Panc1 (cell line): ENCODE results near the gene CTDP1. TPM values are rescaled to one million over a fixed set of nuclear protein-coding genes. Genes with fewer than 3 reads are reported as not detected.

ENCODE experiments used
- ATAC-seq: fragments of 200-7000 bp; cut with Tn5 transposase; 2 replicates; pipeline ENCODE4 v1.9.1; 2020; ENCODE audit warnings: mild to moderate bottlenecking, moderate library complexity
- BruUV-seq: library from RNA; stranded (reverse); fragments of 400-500 nt; replicated peaks from 2 replicates; lab custom pipeline; 2021; lab: Mats Ljungman, UMichigan
- CTCF ChIA-PET: fragments of 300-600 bp; sonication (Branson Sonifier 250); formaldehyde crosslinking; loops from one replicate; lab custom pipeline; 2022; ENCODE audit warnings: antibody characterized with exemption; lab: Charles Lee
- POLR2A ChIA-PET: fragments of 300-600 bp; sonication (Branson Sonifier 250); formaldehyde crosslinking; loops from one replicate; lab custom pipeline; 2022; ENCODE audit warnings: antibody characterized with exemption; lab: Charles Lee
- DNase-seq: peaks from one replicate; pipeline ENCODE4 v3.0.0-alpha.2; 2010; ENCODE audit warnings: low read depth, low spot score
- H3K27ac ChIP-seq: 2 replicates; pipeline ENCODE4 v1.5.1; 2011; ENCODE audit warnings: mild to moderate bottlenecking, low read length, inconsistent platforms
- H3K27me3 ChIP-seq: fragments of 200-500 bp; sonication (Bioruptor generic); 2 replicates; pipeline ENCODE4 v1.6.0; 2014; ENCODE audit warnings: low read length, inconsistent platforms; ENCODE audit not compliant: control insufficient read depth, insufficient read depth
- H3K36me3 ChIP-seq: fragments of 200-500 bp; sonication (Bioruptor generic); 2 replicates; pipeline ENCODE4 v1.5.1; 2014; ENCODE audit warnings: inconsistent platforms, mild to moderate bottlenecking, low read length, moderate library complexity; ENCODE audit not compliant: control insufficient read depth, insufficient read depth
- H3K4me1 ChIP-seq: 2 replicates; pipeline ENCODE4 v1.5.1; 2011; ENCODE audit warnings: inconsistent platforms, mild to moderate bottlenecking, low read length, moderate library complexity; ENCODE audit not compliant: control insufficient read depth, insufficient read depth
- H3K4me3 ChIP-seq, 2 experiments: 2 replicates each; pipeline ENCODE4 v1.5.1; 2011 to 2012; ENCODE audit warnings: low read depth in 2 of 2, low read length in 2 of 2, mild to moderate bottlenecking in 2 of 2, inconsistent platforms in 1 of 2, moderate library complexity in 1 of 2
- H3K9me3 ChIP-seq: fragments of 200-500 bp; sonication (Bioruptor generic); 2 replicates; pipeline ENCODE4 v1.5.1; 2014; ENCODE audit warnings: low read depth, mild to moderate bottlenecking, inconsistent platforms, low read length, moderate library complexity; ENCODE audit not compliant: control insufficient read depth, insufficient read depth
- POLR2AphosphoS5 ChIP-seq: IDR thresholded peaks from 2 replicates; pipeline ENCODE4 v1.6.1; 2012; ENCODE audit warnings: mild to moderate bottlenecking, low read depth, low read length, moderate library complexity
- SIN3A ChIP-seq: IDR thresholded peaks from 2 replicates; pipeline ENCODE4 v1.6.1; 2012; ENCODE audit warnings: low read depth, mild to moderate bottlenecking, low read length, moderate library complexity, borderline replicate concordance; ENCODE audit not compliant: insufficient read depth
- TCF7L2 ChIP-seq: IDR thresholded peaks from 2 replicates; pipeline ENCODE4 v1.6.1; 2011; ENCODE audit warnings: mild to moderate bottlenecking, low read depth, low read length, inconsistent platforms
- in situ Hi-C: cut with HindIII; loops from 2 replicates; pipeline ENCODE4 v1.10.0; 2016; ENCODE audit warnings: low sequenced_read_pairs, low pct_unique_long_range_greater_than_20kb
- intact Hi-C: fragments of 100-400 bp; cut with micrococcal nuclease; formaldehyde crosslinking; loops from one replicate; pipeline ENCODE4 v1.10.0; 2022; ENCODE audit not compliant: unreplicated experiment
- total RNA-seq: library from RNA; stranded (reverse); gene quantifications from one replicate; pipeline ENCODE4 v1.2.1, GENCODE V29; 2021; ENCODE audit not compliant: unreplicated experiment
- TF ChIP-seq, protein P1 (sequence below), 2 experiments: IDR thresholded peaks; 2 replicates each; pipeline ENCODE4 v1.6.1; 2011 to 2012; ENCODE audit warnings: low read depth in 2 of 2, control low read depth in 1 of 2, low read length in 1 of 2, mild to moderate bottlenecking in 1 of 2, moderate library complexity in 1 of 2; ENCODE audit not compliant: insufficient read depth in 1 of 2
- TF ChIP-seq, protein P2 (sequence below): fragments of 450-650 bp; IDR thresholded peaks from 2 replicates; pipeline ENCODE4 v1.5.1; 2017; ENCODE audit warnings: mild to moderate bottlenecking

CTDP1 gene
- total RNA-seq, 1 experiment from 2014 or later, result 52.8 TPM

DNA sequence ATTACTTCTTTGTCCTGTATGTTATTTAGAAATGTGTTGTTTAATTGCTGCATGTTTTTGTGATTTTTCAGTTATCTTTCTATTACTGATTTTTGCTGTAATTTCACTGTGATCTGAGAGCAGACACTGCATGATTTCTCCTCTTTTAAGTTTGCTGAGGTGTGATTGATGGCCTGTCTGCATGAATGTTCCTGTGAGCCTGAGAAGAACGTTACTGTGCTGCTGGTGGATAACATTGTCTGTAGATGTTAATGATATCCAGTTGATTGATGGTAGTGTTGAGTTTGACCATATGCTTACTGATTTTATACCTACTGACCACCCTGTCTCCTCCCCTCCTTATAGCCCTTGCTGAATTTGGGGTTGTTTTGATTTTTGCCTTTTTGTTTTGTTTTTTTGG lies 80.7 kb downstream of the CTDP1 start:
- intact Hi-C loops, result no loop called here
- no peak overlapping the region for H3K4me3 ChIP-seq
- in situ Hi-C loops, result no loop called here
- no peaks in the 10 kb centered on the region for H3K27me3 ChIP-seq
- TF ChIP-seq SIN3A (no peak), POLR2AphosphoS5 (no peak), TCF7L2 (no peak)
- TF ChIP-seq, protein P1, sequence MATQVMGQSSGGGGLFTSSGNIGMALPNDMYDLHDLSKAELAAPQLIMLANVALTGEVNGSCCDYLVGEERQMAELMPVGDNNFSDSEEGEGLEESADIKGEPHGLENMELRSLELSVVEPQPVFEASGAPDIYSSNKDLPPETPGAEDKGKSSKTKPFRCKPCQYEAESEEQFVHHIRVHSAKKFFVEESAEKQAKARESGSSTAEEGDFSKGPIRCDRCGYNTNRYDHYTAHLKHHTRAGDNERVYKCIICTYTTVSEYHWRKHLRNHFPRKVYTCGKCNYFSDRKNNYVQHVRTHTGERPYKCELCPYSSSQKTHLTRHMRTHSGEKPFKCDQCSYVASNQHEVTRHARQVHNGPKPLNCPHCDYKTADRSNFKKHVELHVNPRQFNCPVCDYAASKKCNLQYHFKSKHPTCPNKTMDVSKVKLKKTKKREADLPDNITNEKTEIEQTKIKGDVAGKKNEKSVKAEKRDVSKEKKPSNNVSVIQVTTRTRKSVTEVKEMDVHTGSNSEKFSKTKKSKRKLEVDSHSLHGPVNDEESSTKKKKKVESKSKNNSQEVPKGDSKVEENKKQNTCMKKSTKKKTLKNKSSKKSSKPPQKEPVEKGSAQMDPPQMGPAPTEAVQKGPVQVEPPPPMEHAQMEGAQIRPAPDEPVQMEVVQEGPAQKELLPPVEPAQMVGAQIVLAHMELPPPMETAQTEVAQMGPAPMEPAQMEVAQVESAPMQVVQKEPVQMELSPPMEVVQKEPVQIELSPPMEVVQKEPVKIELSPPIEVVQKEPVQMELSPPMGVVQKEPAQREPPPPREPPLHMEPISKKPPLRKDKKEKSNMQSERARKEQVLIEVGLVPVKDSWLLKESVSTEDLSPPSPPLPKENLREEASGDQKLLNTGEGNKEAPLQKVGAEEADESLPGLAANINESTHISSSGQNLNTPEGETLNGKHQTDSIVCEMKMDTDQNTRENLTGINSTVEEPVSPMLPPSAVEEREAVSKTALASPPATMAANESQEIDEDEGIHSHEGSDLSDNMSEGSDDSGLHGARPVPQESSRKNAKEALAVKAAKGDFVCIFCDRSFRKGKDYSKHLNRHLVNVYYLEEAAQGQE (IDR thresholded peaks at IDR 0.05; ENCODE audit: insufficient read depth in 1 of 2, low read depth in 2 of 2, low read length in 1 of 2), result no peak
- TF ChIP-seq, protein P2, sequence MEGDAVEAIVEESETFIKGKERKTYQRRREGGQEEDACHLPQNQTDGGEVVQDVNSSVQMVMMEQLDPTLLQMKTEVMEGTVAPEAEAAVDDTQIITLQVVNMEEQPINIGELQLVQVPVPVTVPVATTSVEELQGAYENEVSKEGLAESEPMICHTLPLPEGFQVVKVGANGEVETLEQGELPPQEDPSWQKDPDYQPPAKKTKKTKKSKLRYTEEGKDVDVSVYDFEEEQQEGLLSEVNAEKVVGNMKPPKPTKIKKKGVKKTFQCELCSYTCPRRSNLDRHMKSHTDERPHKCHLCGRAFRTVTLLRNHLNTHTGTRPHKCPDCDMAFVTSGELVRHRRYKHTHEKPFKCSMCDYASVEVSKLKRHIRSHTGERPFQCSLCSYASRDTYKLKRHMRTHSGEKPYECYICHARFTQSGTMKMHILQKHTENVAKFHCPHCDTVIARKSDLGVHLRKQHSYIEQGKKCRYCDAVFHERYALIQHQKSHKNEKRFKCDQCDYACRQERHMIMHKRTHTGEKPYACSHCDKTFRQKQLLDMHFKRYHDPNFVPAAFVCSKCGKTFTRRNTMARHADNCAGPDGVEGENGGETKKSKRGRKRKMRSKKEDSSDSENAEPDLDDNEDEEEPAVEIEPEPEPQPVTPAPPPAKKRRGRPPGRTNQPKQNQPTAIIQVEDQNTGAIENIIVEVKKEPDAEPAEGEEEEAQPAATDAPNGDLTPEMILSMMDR, result no peak
- H3K36me3 ChIP-seq, result no peaks in the 10 kb centered on the region
- ChIA-PET CTCF (no interaction called here), POLR2A (no interaction called here)
- ATAC-seq (no peak), DNase-seq (no peak)
- no peaks in the 10 kb centered on the region for H3K9me3 ChIP-seq
- H3K4me1 ChIP-seq, result no peaks in the 10 kb centered on the region
- H3K27ac ChIP-seq, result no peak overlapping the region
- no TSS peak for BruUV-seq

DNA sequence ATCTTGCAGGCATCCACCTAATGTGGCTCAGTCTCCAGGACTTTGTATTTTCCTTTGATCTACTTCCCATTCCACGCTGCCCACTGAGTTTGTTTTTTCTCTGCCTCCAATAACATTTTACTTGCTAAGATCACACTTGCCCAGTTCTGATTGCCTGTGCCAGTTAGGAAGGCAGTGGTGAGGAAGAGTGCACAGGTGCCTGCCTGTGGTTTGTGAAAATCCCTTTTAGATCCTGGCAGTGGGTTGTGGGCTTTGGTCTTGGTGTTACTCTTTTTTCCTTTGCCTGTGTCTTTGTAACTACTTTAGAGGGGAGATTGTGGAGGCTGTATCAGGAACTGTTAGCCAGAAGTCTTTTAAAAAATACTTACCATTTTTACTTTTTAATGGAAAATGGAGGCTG lies 81.3 kb downstream of the CTDP1 start:
- TF ChIP-seq POLR2AphosphoS5, result no peak
- no peak for TF ChIP-seq TCF7L2
- no peak for TF ChIP-seq SIN3A
- TF ChIP-seq, protein P2, result no peak
- TF ChIP-seq, protein P1 (IDR thresholded peaks at IDR 0.05; ENCODE audit: insufficient read depth in 1 of 2, low read depth in 2 of 2, low read length in 1 of 2), result no peak
- DNase-seq (no peak), ATAC-seq (no peak)
- no peak overlapping the region for H3K27ac ChIP-seq
- CTCF ChIA-PET, result no interaction called here
- no peaks in the 10 kb centered on the region for H3K36me3 ChIP-seq
- no peak overlapping the region for H3K4me3 ChIP-seq
- POLR2A ChIA-PET, result no interaction called here
- H3K9me3 ChIP-seq, result no peaks in the 10 kb centered on the region
- H3K27me3 ChIP-seq, result no peaks in the 10 kb centered on the region
- intact Hi-C loops, result no loop called here
- no TSS peak for BruUV-seq
- in situ Hi-C loops, result no loop called here
- H3K4me1 ChIP-seq, result no peaks in the 10 kb centered on the region
